Endodermal cell (in vitro differentiated cells): ENCODE results near the gene CBLC. TPM values are rescaled to one million over a fixed set of nuclear protein-coding genes. Genes with fewer than 3 reads are reported as not detected.

Experiments used
- DNase-seq: peaks from one replicate; pipeline ENCODE4 v3.0.0-alpha.2; 2017
- H3K27ac ChIP-seq: 2 replicates; pipeline ENCODE4 v1.5.1; 2013; ENCODE audit warnings: mild to moderate bottlenecking, low read depth, low read length, moderate library complexity
- H3K27me3 ChIP-seq: 2 replicates; pipeline ENCODE4 v1.6.1; 2013; ENCODE audit warnings: mild to moderate bottlenecking, low read length, moderate library complexity; ENCODE audit not compliant: insufficient read depth, control insufficient read depth, poor library complexity, severe bottlenecking
- H3K36me3 ChIP-seq: 2 replicates; pipeline ENCODE4 v1.7.0; 2013; ENCODE audit warnings: mild to moderate bottlenecking, low read length, moderate library complexity; ENCODE audit not compliant: control insufficient read depth, insufficient read depth
- H3K4me1 ChIP-seq: one replicate; pipeline ENCODE4 v1.7.0; 2013; ENCODE audit warnings: low read length; ENCODE audit not compliant: control insufficient read depth, insufficient read depth
- H3K4me3 ChIP-seq: 2 replicates; pipeline ENCODE4 v1.5.1; 2013; ENCODE audit warnings: mild to moderate bottlenecking, low read length, moderate library complexity
- H3K9ac ChIP-seq: 2 replicates; pipeline ENCODE4 v1.6.1; 2013; ENCODE audit warnings: mild to moderate bottlenecking, low read length, moderate library complexity; ENCODE audit not compliant: poor library complexity, severe bottlenecking; ENCODE audit errors: extremely low read depth
- H3K9me3 ChIP-seq: 2 replicates; pipeline ENCODE4 v1.6.1; 2013; ENCODE audit warnings: mild to moderate bottlenecking, low read length, moderate library complexity; ENCODE audit not compliant: control insufficient read depth
- H3K27ac Mint-ChIP-seq: 2 replicates; pipeline ENCODE4 v1.8.0; 2020; ENCODE audit warnings: mixed read lengths
- H3K27me3 Mint-ChIP-seq: 2 replicates; pipeline ENCODE4 v1.8.0; 2021; ENCODE audit warnings: mild to moderate bottlenecking, mixed read lengths; ENCODE audit not compliant: insufficient read depth
- H3K36me3 Mint-ChIP-seq: 2 replicates; pipeline ENCODE4 v1.8.0; 2020; ENCODE audit warnings: low read depth, mixed read lengths
- H3K4me1 Mint-ChIP-seq: 2 replicates; pipeline ENCODE4 v1.8.0; 2020; ENCODE audit warnings: mixed read lengths
- H3K4me3 Mint-ChIP-seq: 2 replicates; pipeline ENCODE4 v1.8.0; 2020; ENCODE audit warnings: mild to moderate bottlenecking, moderate library complexity, mixed read lengths
- H3K9me3 Mint-ChIP-seq: 2 replicates; pipeline ENCODE4 v1.8.0; 2020; ENCODE audit warnings: mild to moderate bottlenecking, mixed read lengths
- CTCF ChIP-seq: fragments of 200-600 bp; sonication (generic); conservative IDR thresholded peaks from 2 replicates; pipeline ENCODE4 v1.5.0; 2021; ENCODE audit warnings: antibody characterized with exemption, mild to moderate bottlenecking
- WGBS, 2 experiments: methylation state at CpG; one replicate each; pipeline versions ENCODE4 v1.1.5 to v1.1.7; 2013; ENCODE audit warnings: missing lambda C conversion rate in 2 of 2, mixed read lengths in 1 of 2; ENCODE audit not compliant: insufficient coverage in 1 of 2, insufficient read length in 1 of 2; 5-methylcytosine and 5-hydroxymethylcytosine counted together
- total RNA-seq, 2 donors: library from RNA; stranded (reverse); fragmentation: NEBNext Ultra II Directional in 1 of 2; extraction: Animal tissue kit (Norgen Biotek cat#: 25700) in 1 of 2; gene quantifications; 2 replicates in 1 of 2; 3 replicates in 1 of 2; pipeline ENCODE4 v1.2.1, GENCODE V29; 2021

Gene CBLC
- total RNA-seq, 2 donors from 2014 or later, result 6.6 to 15.5 TPM

- peaks cover 6% of the 10 kb centered on the region for H3K4me1 Mint-ChIP-seq
- H3K9me3 Mint-ChIP-seq, result no peaks in the 10 kb centered on the region
- peak; percentile 66 for DNase-seq
- no peak within 1 kb of the TSS for H3K27ac ChIP-seq
- H3K36me3 Mint-ChIP-seq, result no peaks in the 10 kb centered on the region
- 2% methylated on average over 85 of the region's 88 CpGs; no CpG with 5 or more reads in 1 of the 2 experiments for WGBS, 2 experiments
- no peaks in the 10 kb centered on the region for H3K9me3 ChIP-seq
- no peak for TF ChIP-seq CTCF
- peaks cover 86% of the 10 kb centered on the region for H3K27me3 Mint-ChIP-seq
- peaks cover 41% of the 10 kb centered on the region for H3K27me3 ChIP-seq
- no peak within 1 kb of the TSS for H3K9ac ChIP-seq
- peak within 1 kb of the TSS; percentile 81 for H3K4me3 ChIP-seq
- H3K27ac Mint-ChIP-seq, result no peak within 1 kb of the TSS
- peak within 1 kb of the TSS; percentile 59 for H3K4me3 Mint-ChIP-seq
- H3K4me1 ChIP-seq, result no peaks in the 10 kb centered on the region
- no peaks in the 10 kb centered on the region for H3K36me3 ChIP-seq
Observed at GRCh38 chr19:44748426-44749254, 29.1 kb upstream of the CBLC start, which contains the start of gene BCL3. TSS of gene BCL3 (plus strand) at chr19:44748708. CDS start at chr19:44748791, 83 bp downstream.

- no peak overlapping the region for H3K27ac Mint-ChIP-seq
- Histone ChIP-seq H3K9ac (no peak overlapping the region), H3K27me3 (peaks cover 46% of the 10 kb centered on the region), H3K27ac (no peak overlapping the region), H3K36me3 (no peaks in the 10 kb centered on the region), H3K4me1 (no peaks in the 10 kb centered on the region), H3K4me3 (peak overlapping the region; percentile 67), H3K9me3 (no peaks in the 10 kb centered on the region)
- no peak for TF ChIP-seq CTCF
- H3K4me3 Mint-ChIP-seq, result peak overlapping the region; percentile 52
- H3K27me3 Mint-ChIP-seq, result peaks cover 93% of the 10 kb centered on the region
- no peaks in the 10 kb centered on the region for H3K9me3 Mint-ChIP-seq
- H3K4me1 Mint-ChIP-seq, result peaks cover 10% of the 10 kb centered on the region
- no peak for DNase-seq
- no peaks in the 10 kb centered on the region for H3K36me3 Mint-ChIP-seq
- 95 to 100% methylated on average over 1 of the region's 1 CpG for WGBS, 2 experiments
Observed at GRCh38 chr19:44749292-44749691, 28.4 kb upstream of the CBLC start.

GRCh38 chr19:44749994-44750393 lies 27.7 kb upstream of the CBLC start:
- WGBS, 2 experiments, result 94 to 96% methylated on average over 6 to 10 of the region's 10 CpGs
- no peaks in the 10 kb centered on the region for H3K4me1 ChIP-seq
- H3K27me3 Mint-ChIP-seq, result peaks cover 92% of the 10 kb centered on the region
- no peak overlapping the region for H3K4me3 Mint-ChIP-seq
- H3K9ac ChIP-seq, result no peak overlapping the region
- no peaks in the 10 kb centered on the region for H3K36me3 Mint-ChIP-seq
- H3K27ac ChIP-seq, result no peak overlapping the region
- no peaks in the 10 kb centered on the region for H3K9me3 Mint-ChIP-seq
- H3K4me3 ChIP-seq, result no peak overlapping the region
- H3K4me1 Mint-ChIP-seq, result peaks cover 15% of the 10 kb centered on the region
- no peaks in the 10 kb centered on the region for H3K36me3 ChIP-seq
- H3K27me3 ChIP-seq, result peaks cover 53% of the 10 kb centered on the region
- H3K9me3 ChIP-seq, result no peaks in the 10 kb centered on the region
- no peak overlapping the region for H3K27ac Mint-ChIP-seq
- no peak for DNase-seq
- no peak for TF ChIP-seq CTCF
